ENCODE results near the gene RGS17.
"Not testable (repeated sequence)": the region's sequence is repeated elsewhere in the genome, so short reads cannot be mapped to it uniquely, and the experiment has no call there.

RGS17 gene

GRCh38 chr6:153123801-153124200 lies 7.3 kb downstream of the RGS17 start:
- no peak for DNase-seq

- DNase-seq: no peak
Observed at GRCh38 chr6:153121311-153121710, 9.8 kb downstream of the RGS17 start.

DNA sequence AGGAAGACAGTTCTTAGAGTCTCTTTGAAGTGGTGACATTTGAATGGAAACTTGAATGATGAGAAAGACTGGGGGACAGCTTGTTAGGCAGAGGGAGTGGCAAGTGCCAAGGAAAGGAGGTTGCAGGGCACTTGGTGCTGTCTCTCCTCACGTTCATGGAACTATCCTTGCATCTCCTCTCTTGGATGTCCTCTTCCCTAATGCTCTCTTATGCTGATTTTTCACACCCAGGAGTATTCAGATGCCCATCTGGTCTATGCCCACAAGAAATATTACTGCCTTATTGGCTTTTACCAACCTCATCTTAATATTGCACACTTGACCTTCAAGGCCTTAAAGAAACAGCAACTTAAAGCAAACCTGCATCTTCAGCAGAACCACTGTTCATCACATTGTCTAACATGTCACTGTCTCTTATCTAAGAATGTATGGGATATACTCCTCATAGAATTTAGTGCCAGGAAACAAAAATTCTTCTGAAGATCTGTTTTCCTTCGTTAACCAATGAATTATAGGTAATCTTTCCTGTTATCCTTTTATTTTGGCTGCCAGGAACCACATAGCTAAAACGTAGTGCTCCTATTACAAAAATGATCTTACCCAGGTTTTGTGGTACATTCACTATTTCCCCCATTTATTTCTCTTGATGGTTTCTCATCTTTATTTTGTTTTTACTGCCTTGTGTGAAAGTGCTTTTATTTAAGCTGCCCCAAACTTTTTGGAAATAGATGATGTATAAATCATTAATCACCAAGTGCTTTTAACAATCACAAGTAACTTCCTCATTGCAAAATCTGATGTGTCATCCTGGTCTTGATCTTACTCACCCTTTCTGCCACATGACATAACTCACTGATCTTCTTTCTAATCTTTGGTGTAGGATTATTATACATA lies 12.8 kb downstream of the RGS17 start:
- DNase-seq: no peak

DNA sequence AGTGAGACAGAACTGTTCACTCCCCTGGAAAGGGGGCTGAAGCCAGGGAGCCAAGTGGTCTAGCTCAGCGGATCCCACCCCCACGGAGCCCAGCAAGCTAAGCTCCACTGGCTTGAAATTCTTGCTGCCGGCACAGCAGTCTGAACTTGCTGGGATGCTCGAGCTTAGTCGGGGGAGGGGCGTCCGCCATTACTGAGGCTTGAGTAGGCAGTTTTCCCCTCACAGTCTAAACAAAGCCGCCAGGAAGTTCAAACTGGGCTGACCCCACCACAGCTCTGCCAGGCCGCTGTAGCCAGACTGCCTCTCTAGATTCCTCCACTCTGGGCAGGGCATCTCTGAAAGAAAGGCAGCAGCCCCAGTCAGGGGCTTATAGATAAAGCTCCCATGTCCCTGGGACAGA lies 20.0 kb downstream of the RGS17 start:
- not testable (repeated sequence) for DNase-seq

DNA sequence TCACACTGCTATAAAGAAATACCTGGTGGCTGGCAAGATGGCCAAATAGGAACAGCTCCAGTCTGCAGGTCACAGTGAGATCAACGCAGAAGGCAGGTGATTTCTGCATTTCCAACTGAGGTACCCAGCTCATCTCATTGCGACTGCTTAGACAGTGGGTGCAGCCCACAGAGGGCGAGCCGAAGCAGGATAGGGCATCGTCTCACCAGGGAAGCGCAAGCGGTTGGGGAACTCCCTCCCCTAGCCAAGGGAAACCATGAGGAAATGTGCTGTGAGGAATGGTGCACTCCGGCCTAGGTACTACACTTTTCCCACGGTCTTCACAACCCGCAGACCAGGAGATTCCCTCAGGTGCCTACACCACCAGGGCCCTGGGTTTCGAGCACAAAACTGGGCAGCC lies 20.5 kb downstream of the RGS17 start:
- DNase-seq: not testable (repeated sequence)

DNA sequence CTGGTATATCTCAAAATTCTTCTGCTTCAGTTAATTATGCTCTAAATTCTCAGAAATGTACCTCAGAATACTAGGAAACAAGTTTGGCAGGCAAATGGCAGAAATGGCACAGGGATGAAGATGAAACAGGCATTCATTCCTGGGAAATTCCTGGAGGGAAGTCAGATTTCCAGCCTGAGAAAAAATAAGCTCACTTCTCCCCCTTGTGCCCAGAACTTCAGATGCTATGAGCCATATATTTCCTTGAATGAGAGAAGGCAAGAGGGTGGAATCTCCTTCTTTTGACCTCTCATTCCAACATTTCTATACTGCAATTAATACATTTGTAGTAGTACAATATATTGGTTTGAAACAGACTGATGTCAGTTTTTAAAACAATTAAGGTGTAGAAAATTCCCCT lies 22.8 kb downstream of the RGS17 start:
- DNase-seq: no peak

DNA sequence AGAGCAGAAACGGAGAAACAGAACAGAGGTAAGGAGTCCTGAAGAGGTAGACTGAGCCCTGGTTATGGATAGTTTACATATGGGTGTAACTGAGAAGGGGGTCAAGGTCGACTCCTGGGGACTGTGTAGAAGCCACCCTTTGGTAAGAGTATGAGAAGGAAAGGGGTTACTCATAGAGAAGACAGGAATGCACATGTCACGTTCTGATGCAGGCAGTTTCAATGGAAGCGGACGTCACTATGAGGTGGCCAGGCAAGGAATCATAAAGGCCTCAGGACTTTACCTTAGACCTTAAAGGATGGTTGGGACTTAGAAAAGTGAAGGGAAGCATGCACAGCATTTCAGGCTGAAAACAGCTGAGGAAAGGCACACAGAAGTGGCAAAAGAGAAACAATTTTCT lies 25.1 kb downstream of the RGS17 start:
- DNase-seq: no peak

DNA sequence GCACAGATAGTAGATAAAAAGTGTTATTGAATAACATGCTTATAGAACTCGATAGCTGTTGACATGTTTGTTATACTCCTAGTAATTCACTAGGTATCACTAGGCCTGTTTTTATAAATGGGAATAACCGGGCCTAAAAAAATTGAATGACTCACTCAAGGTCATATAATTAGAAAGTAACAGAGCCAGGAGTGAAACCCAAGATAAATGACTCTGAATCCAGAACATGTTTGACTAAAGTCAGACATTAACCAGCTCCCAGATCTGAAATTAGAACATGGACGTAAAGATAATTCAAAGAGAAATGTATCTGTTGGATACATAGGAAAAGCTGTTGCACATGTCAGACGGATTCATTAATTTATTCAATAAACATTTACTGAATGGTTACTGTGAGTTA lies 26.9 kb downstream of the RGS17 start:
- DNase-seq: no peak

- no peak for DNase-seq
Observed at GRCh38 chr6:153103319-153103655, 27.8 kb downstream of the RGS17 start.

GRCh38 chr6:153102605-153103318 lies 28.3 kb downstream of the RGS17 start:
- no peak for DNase-seq

- no peak for DNase-seq
Observed at GRCh38 chr6:153101461-153101860, 29.6 kb downstream of the RGS17 start.

- DNase-seq: no peak
Observed at GRCh38 chr6:153099636-153100035, 31.4 kb downstream of the RGS17 start.

DNA sequence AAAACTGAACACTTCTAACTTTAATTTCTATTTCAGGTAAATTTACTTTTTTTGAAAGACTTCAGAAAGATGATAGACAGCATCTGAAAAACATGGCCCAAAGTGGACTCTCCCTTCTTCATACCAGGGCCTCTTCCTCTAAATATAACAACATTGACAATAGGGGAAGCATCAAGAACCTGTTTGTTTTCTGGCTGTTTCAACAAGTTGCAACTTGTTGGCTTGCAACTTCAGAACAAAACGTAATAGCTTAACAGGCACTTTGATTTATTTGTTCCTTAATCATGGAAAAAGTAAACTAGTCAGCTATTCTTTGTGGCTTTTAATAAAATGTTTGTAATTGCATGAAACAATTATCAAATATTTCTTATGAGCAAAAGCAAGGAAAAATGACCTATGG lies 34.3 kb downstream of the RGS17 start:
- DNase-seq: no peak

DNA sequence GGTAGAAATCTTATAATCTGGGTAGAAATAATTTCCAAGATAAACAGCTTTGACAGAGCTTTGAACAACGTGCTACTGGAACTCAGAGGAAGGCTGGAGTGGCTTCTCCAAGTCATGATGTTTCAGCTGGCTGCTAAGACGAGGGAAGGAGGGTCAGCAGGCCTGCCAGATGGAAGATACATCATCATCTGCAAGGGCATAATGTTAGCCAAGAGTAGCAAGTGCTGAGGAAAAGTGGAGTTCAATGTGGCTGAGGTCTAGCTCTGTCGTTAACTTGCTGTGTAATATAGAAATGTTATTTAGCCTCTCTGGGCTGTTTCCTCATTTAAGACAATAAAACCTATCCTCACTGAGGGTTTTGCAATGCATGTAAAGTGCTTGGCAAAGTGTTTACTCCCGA lies 35.1 kb downstream of the RGS17 start:
- no peak for DNase-seq

- DNase-seq: no peak
Observed at GRCh38 chr6:153092082-153093013, 38.7 kb downstream of the RGS17 start.

GRCh38 chr6:153090241-153090930 lies 40.7 kb downstream of the RGS17 start:
- DNase-seq: no peak

DNA sequence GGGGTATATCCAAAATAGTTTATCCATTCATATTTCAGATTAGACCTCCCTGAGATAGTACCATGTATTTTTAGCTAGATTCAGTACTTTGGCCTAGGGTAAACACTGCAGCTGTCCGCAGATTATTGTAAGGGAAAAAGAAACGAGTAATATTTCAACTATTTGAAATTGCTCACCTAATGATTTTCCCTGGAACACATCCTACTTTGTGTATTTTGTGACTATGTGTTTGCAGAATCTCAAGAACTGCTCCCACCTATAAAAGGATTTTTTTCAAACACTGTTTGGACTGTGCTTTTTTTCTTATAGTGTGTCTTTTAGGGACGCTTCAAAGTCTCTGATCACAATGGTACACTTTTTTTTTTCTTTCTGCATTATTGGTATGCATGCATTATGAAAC lies 42.3 kb downstream of the RGS17 start:
- no peak for DNase-seq

- no peak for DNase-seq
Observed at GRCh38 chr6:153087436-153087835, 43.6 kb downstream of the RGS17 start.

- DNase-seq: no peak
Observed at GRCh38 chr6:153086225-153086990, 44.7 kb downstream of the RGS17 start.

- no peak for DNase-seq
Observed at GRCh38 chr6:153085239-153085638, 45.8 kb downstream of the RGS17 start.

DNA sequence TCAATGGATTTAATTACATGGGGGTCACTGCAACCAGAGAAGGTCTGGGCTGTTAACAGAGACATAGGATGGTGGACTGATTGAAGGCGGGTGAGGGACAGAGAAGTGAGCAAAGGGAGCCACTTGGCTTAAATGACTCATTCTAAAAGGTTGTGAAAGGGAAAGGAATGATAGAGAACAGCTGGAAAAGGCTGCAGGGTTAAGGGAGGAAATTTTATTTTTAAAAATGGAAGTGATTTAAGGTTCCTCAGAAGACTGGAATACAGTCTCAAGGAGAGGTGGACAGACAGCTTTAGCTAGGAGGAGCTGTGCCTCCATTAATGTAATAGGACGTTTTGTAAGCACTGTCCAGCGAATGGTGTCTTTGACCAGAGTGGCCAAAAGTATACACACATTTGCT lies 46.7 kb downstream of the RGS17 start:
- no peak for DNase-seq

- no peak for DNase-seq
Observed at GRCh38 chr6:153083869-153084268, 47.2 kb downstream of the RGS17 start.

Data from activated CD4-positive, alpha-beta T cell treated with anti-CD3 and anti-CD28 coated beads for 48 hours (primary cell).